GM18505 (cell line): ENCODE results near the gene FAM120A.

Experiments used
- ATAC-seq: cut with Tn5 transposase; IDR thresholded peaks from one replicate; pipeline ENCODE4 v1.9.1; 2021; ENCODE audit not compliant: unreplicated experiment
- POLR2A ChIP-seq: IDR thresholded peaks from 4 replicates; pipeline ENCODE4 v1.6.1; 2011; ENCODE audit warnings: borderline replicate concordance; ENCODE audit not compliant: insufficient read depth, insufficient read length; ENCODE audit errors: extremely low read depth

FAM120A gene

DNA sequence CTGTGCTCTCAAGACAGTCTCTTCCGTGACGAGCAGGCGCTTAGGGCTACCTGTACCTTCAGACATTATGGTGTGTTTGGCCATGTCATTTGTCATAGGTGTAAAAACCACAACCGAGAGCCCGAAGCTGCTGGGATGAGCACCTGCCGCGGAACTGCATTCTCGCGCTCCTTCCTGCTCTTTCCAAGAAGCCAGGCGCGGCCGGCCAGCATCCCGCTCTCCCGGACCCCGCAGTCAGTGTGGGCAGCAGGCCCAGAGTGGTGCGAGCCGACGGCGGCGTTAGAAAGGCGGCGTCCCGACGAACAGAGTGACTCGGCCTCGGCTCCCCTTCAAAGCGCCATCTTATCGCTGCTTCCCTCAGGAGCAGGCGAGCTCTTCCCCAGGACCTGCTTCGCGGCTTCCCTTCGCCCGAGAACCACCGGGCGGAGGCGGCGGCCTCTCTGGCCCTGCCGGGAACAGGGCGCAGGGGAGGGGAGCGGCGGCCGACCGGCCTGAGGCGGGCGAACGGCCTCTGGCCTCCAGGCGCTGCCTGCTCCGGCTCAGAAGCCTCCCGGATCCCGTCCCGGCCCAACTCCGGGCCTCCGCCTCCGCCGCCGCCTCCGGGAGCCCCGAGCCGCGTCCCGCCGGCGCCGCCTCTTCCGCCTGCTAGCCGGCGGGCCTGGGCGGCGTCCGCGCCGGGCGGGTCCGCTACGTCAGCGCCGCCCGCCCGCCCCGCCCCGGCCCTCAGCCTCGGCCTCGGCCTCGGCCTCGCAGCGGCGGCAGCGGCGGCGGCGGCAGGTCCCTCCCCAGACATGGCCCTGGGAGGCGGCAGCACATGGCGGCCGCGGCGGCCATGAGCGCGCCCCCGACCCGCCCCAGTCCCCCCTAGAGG, at the start of gene FAM120A:
Gene FAM120A (plus strand): TSS at position 741 of the 871 bp plus-strand sequence. CDS start 231 bp downstream, outside the sequence.
- peak; percentile 63 for ATAC-seq

DNA sequence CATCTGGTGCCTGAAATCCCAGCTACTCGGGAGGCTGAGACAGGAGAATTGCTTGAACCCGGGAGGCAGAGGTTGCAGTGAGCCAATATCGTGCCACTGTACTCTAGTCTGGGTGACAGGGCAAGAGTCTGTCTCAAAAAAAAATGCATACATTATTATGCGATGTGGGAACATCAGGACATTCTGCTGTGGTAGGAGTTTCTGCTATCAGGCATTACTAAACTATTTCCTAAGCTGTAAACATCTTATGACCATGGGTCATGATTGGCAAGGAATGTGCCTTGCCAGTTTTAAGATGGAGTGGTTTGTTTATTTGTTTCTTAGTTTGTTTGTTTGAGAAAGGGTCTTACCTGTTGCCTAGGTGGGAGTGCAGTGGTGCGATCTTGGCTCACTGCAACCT, 45.1 kb upstream of the FAM120A start:
- no peak for TF ChIP-seq POLR2A
- ATAC-seq: no peak

More for the DNA sequence above, at the start of gene FAM120A:
- TF ChIP-seq POLR2A: peak; percentile 85

- no peak for ATAC-seq
- no peak for TF ChIP-seq POLR2A
Measured at GRCh38 chr9:93413530-93413929, 38.0 kb upstream of the FAM120A start.

GRCh38 chr9:93415176-93415690, 36.3 kb upstream of the FAM120A start:
- no peak for ATAC-seq
- TF ChIP-seq POLR2A: no peak

DNA sequence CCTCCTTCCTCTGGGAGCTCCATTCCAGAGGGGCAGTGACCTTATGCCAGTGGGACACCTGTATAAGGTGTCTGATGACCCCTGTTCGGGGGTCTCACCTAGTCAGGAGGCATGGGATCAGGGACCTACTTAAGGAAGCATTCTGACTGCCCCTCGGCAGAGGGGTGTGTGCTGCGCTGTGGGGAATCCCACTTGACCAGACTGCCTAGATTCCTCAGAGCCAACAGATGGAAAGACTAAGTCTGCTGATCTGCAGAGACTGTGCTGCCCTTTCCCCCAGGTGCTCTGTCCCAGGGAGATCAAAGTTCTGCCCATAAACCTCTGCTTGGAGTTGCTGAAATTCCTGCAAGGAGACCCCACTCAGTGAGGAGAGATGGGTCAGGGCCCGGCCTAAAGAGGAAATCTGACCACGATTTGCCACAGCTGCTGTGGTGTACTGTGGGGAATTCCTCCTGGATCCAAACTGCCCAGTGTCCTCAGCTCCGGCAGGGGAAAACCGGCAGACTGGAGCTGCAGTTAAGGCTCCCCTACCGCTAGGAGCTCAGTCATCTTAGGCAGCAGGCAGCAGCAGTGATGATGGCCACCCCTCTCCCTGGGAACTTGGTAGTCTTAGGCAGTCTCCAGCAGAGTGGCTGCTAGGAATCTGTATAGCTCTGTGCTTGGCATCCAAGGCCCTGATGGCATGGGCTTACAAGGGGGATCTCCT, 34.8 kb upstream of the FAM120A start:
- no peak for TF ChIP-seq POLR2A
- ATAC-seq: no peak

DNA sequence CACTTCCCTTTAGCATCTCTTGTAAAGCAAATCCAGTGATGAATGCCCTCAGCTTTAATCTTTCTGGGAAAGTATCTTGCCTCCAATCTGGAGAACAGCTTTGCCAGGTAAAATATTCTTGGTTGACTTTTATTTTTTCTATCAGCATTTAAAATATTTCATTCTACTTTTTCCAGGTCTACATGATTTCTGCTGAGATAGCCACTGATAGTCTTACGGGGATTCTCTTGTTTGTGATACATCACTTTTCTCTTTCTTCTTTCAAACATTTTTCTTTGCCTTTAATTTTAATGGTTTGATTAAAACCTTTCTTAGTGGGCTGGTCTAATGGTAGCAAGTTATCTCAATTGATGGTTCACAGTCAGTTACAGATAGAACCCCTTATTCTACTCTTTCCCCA, 33.9 kb upstream of the FAM120A start:
- TF ChIP-seq POLR2A: no peak
- no peak for ATAC-seq

GRCh38 chr9:93419023-93419422, 32.5 kb upstream of the FAM120A start:
- ATAC-seq: no peak

DNA sequence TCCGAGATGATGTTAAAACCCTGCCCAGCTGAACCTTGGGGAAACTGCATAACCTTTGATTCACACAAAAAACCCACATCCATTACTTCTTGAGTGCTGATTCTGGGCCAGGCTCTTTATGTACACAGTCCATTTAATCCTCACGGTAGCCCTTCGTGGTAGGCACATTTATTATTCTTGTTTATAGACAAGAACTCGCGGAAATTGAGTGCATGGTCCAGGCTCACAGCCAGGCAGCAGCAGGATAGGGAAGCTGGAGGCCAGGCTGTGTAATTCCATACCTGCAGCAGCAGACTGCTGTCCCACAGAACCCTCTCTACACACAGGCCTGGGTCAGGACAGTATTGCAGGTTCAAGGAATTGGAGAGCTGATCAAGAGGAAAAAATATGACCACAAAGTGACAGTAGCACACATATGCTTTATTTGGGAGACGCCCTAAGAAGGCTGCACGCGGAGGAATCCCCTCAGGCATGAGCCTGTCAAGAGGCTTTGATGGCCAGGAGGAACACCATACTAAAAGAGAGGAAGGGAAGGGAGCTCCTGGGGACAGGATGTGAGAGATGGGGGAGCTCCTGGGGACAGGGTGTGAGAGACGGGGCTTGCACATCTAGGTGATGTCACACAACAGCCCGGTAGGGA, 28.4 kb upstream of the FAM120A start:
- ATAC-seq: no peak
- no peak for TF ChIP-seq POLR2A

More at GRCh38 chr9:93419023-93419422, 32.5 kb upstream of the FAM120A start:
- TF ChIP-seq POLR2A: no peak

DNA sequence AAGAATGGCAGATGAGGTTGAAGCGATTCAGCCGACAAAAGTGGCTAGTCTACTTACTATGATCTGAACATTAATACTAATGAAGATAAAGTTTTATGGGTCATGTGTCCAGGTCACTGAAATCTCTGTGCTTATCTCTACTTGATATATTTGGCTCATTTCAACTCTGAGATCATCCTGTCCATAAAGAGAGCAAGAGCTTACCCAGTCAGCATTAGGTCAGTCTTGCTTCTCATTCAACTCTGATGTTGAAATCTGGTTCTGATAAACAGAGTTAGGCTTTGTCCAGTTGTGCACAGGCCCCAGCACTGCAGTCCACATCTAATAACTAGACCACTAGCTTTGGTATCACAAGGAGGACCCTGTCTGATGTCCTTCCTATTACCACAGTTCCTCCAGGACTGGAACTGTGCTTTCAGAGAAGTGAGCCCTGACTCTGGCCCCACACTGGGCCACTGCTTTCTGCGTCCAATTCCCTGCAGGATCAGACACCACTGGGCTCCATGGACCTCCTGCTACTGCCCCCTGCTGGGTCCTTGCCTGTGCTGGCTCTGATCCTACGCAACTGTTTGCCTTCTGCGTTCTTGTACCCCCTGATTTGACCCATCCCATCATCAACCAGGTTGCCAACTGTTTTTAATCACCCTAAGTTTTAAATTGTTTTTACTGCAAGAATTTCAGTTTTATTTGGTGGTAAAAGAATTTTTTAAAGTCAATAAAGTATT, 23.7 kb upstream of the FAM120A start:
- TF ChIP-seq POLR2A: no peak
- no peak for ATAC-seq

GRCh38 chr9:93431539-93432105, 19.9 kb upstream of the FAM120A start:
- no peak for TF ChIP-seq POLR2A
- ATAC-seq: no peak

GRCh38 chr9:93432964-93433363, 18.5 kb upstream of the FAM120A start:
- no peak for TF ChIP-seq POLR2A
- no peak for ATAC-seq

GRCh38 chr9:93434056-93434455, 17.4 kb upstream of the FAM120A start:
- no peak for ATAC-seq
- TF ChIP-seq POLR2A: no peak

- ATAC-seq: no peak
- TF ChIP-seq POLR2A: no peak
Measured at GRCh38 chr9:93435386-93435785, 16.1 kb upstream of the FAM120A start.

DNA sequence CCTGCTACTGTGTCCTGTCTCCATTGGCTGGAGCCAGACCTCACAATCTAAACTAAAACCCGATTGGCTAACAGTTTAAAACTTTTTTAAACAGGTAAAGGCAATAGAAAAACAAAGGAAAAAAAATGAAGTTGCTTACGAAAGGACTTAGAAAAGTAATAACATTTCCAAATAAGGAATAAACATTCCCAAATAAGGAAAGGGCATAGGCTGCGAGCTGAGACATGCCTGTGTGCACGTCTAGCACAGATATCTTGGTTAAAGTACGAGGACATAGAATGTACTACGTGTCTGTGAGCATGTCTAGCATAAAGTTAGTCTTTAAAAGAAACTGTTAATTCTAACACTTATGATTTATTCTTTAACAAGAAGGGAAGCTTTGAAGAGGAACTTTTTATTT, 15.3 kb upstream of the FAM120A start:
- no peak for TF ChIP-seq POLR2A
- ATAC-seq: no peak
